PC-9 (cell line): Measurements from ENCODE around the gene TRAPPC10. TPM values are rescaled to one million over a fixed set of nuclear protein-coding genes. Genes with fewer than 3 reads are reported as not detected.

Experiments used
- BruUV-seq: library from RNA; stranded (reverse); fragments of 400-500 nt; replicated peaks from 2 replicates; lab custom pipeline; 2021; lab: Mats Ljungman, UMichigan
- CTCF ChIA-PET: fragments of 300-600 bp; sonication (Branson Sonifier 250); formaldehyde crosslinking; loops from one replicate; lab custom pipeline; 2022; ENCODE audit warnings: antibody characterized with exemption; lab: Charles Lee
- POLR2A ChIA-PET: fragments of 300-600 bp; sonication (Branson Sonifier 250); formaldehyde crosslinking; loops from one replicate; lab custom pipeline; 2022; ENCODE audit warnings: antibody characterized with exemption; ENCODE audit not compliant: unreplicated experiment; lab: Charles Lee
- DNase-seq, 2 experiments: peaks; one replicate each; pipeline versions ENCODE4 v3.0.0 to v3.0.0-alpha.2; 2015 to 2022; ENCODE audit warnings: mixed read lengths in 1 of 2
- H2AFZ ChIP-seq: fragments of 200-600 bp; sonication (generic); 2 replicates; pipeline ENCODE4 v1.8.1; 2017; ENCODE audit warnings: antibody characterized with exemption
- H3F3A ChIP-seq: fragments of 200-600 bp; sonication (generic); 2 replicates; pipeline ENCODE4 v1.8.1; 2017; ENCODE audit warnings: antibody characterized with exemption, mild to moderate bottlenecking, low read depth; ENCODE audit not compliant: insufficient read depth
- H3K27ac ChIP-seq: fragments of 200-600 bp; sonication (generic); 2 replicates; pipeline ENCODE4 v1.6.1; 2016; ENCODE audit warnings: mixed run types
- H3K27me3 ChIP-seq: fragments of 200-600 bp; sonication (generic); 2 replicates; pipeline ENCODE4 v1.6.1; 2016; ENCODE audit warnings: low read depth, mixed run types; ENCODE audit not compliant: insufficient read depth
- H3K36me3 ChIP-seq: fragments of 200-600 bp; sonication (generic); 2 replicates; pipeline ENCODE4 v1.6.1; 2016; ENCODE audit warnings: low read depth, mixed run types
- H3K4me1 ChIP-seq: fragments of 200-600 bp; sonication (generic); replicated peaks from 2 replicates; pipeline ENCODE4 v1.6.1; 2016; ENCODE audit warnings: mixed run types; ENCODE audit not compliant: insufficient read depth
- H3K4me2 ChIP-seq: fragments of 200-600 bp; sonication (generic); 2 replicates; pipeline ENCODE4 v1.6.1; 2017; ENCODE audit warnings: mixed run types
- H3K4me3 ChIP-seq: fragments of 200-600 bp; sonication (generic); 2 replicates; pipeline ENCODE4 v1.6.1; 2016; ENCODE audit warnings: mixed run types
- H3K79me2 ChIP-seq: fragments of 200-600 bp; sonication (generic); 2 replicates; pipeline ENCODE4 v1.6.1; 2017; ENCODE audit warnings: low read depth, mixed run types
- H3K9me2 ChIP-seq: fragments of 200-600 bp; sonication (generic); 2 replicates; pipeline ENCODE4 v1.8.1; 2017; ENCODE audit warnings: mild to moderate bottlenecking; ENCODE audit not compliant: insufficient read depth
- H3K9me3 ChIP-seq: fragments of 200-600 bp; sonication (generic); 2 replicates; pipeline ENCODE4 v1.8.1; 2016; ENCODE audit warnings: low read depth; ENCODE audit not compliant: insufficient read depth
- H4K20me1 ChIP-seq: fragments of 200-600 bp; sonication (generic); 2 replicates; pipeline ENCODE4 v1.8.1; 2017; ENCODE audit not compliant: insufficient read depth
- CTCF ChIP-seq: fragments of 200-600 bp; sonication (generic); conservative IDR thresholded peaks from 2 replicates; pipeline ENCODE4 v1.6.1; 2017; ENCODE audit warnings: mixed run types, antibody characterized with exemption, mild to moderate bottlenecking, moderate library complexity
- EZH2 ChIP-seq: fragments of 200-600 bp; sonication (generic); IDR thresholded peaks from 2 replicates; pipeline ENCODE4 v1.8.0; 2017; ENCODE audit warnings: antibody characterized with exemption, low read depth
- intact Hi-C: fragments of 100-400 bp; cut with micrococcal nuclease; formaldehyde crosslinking; loops from one replicate; pipeline ENCODE4 v1.10.0; 2022; ENCODE audit not compliant: unreplicated experiment
- total RNA-seq: library from RNA; stranded (reverse); gene quantifications from 2 replicates; pipeline ENCODE4 v1.2.3, GENCODE V29; 2021

Gene TRAPPC10
- total RNA-seq, 1 experiment from 2014 or later: 27.2 TPM

DNA sequence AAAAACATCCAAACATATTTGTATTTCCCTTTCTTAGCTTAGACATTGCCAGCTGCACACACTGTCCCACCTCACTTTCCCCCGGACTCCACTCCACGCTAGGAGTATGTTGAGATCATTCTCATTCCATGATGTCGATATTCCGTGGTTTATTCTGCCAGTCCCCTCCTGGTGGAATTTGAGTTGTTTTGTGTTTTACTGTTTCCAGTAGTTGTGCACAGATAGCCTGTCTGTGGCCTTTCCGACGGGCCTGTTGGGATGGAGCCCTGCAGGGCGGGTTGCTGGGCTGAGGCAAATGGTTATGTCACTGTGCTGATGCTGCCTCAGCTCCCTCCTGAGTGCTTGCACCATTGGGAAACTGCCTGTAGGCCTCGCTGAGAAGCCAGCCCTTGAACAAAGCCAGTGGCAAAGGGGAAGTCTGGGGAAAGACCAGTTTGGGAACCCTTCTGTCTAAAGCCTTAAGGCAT, 12.8 kb downstream of the TRAPPC10 start:
- POLR2A ChIA-PET: no interaction called here
- Histone ChIP-seq H3K4me2 (no peak overlapping the region), H3K9me2 (no peaks in the 10 kb centered on the region), H3K4me3 (no peak overlapping the region), H3K36me3 (no peaks in the 10 kb centered on the region), H3K27ac (no peak overlapping the region), H3K79me2 (peaks cover 91% of the 10 kb centered on the region), H3K27me3 (no peaks in the 10 kb centered on the region), H4K20me1 (peaks cover 30% of the 10 kb centered on the region), H3K4me1 (no peaks in the 10 kb centered on the region), H3F3A (no peaks in the 10 kb centered on the region), H3K9me3 (no peaks in the 10 kb centered on the region), H2AFZ (no peak overlapping the region)
- intact Hi-C loops: no loop called here
- TF ChIP-seq CTCF: no peak
- no peak for TF ChIP-seq EZH2
- CTCF ChIA-PET: no interaction called here
- no peak for DNase-seq
- BruUV-seq: no TSS peak

- Histone ChIP-seq H4K20me1 (peaks cover 37% of the 10 kb centered on the region), H3F3A (no peaks in the 10 kb centered on the region), H2AFZ (no peak overlapping the region), H3K9me3 (no peaks in the 10 kb centered on the region), H3K4me2 (no peak overlapping the region), H3K36me3 (no peaks in the 10 kb centered on the region), H3K9me2 (no peaks in the 10 kb centered on the region), H3K27me3 (no peaks in the 10 kb centered on the region), H3K27ac (no peak overlapping the region), H3K79me2 (peaks cover 73% of the 10 kb centered on the region), H3K4me3 (no peak overlapping the region), H3K4me1 (no peaks in the 10 kb centered on the region)
- POLR2A ChIA-PET: no interaction called here
- TF ChIP-seq CTCF (no peak), EZH2 (no peak)
- CTCF ChIA-PET: no interaction called here
- DNase-seq: no peak
- intact Hi-C loops: no loop called here
- no TSS peak for BruUV-seq
Measured at GRCh38 chr21:44027607-44028286, 15.6 kb downstream of the TRAPPC10 start.

GRCh38 chr21:44028287-44028659, 16.2 kb downstream of the TRAPPC10 start:
- no peaks in the 10 kb centered on the region for H3K9me2 ChIP-seq
- H3F3A ChIP-seq: no peaks in the 10 kb centered on the region
- H3K9me3 ChIP-seq: no peaks in the 10 kb centered on the region
- no peak for DNase-seq
- H4K20me1 ChIP-seq: peaks cover 37% of the 10 kb centered on the region
- H3K4me2 ChIP-seq: no peak overlapping the region
- POLR2A ChIA-PET: no interaction called here
- no peaks in the 10 kb centered on the region for H3K4me1 ChIP-seq
- H3K36me3 ChIP-seq: no peaks in the 10 kb centered on the region
- no peaks in the 10 kb centered on the region for H3K27me3 ChIP-seq
- BruUV-seq: no TSS peak
- no peak for TF ChIP-seq EZH2
- intact Hi-C loops: no loop called here
- no peak overlapping the region for H3K4me3 ChIP-seq
- CTCF ChIA-PET: no interaction called here
- no peak overlapping the region for H2AFZ ChIP-seq
- H3K79me2 ChIP-seq: peaks cover 69% of the 10 kb centered on the region
- H3K27ac ChIP-seq: no peak overlapping the region
